GM23338 (cell line): ENCODE data around the gene ATG4B. TPM values are rescaled to one million over a fixed set of nuclear protein-coding genes. Genes with fewer than 3 reads are reported as not detected.
A peak's percentile ranks its signal among the peaks of the same experiment; 100 is the strongest.

Experiments used
- ATAC-seq: fragments of 200-7000 bp; cut with Tn5 transposase; 3 replicates; pipeline ENCODE4 v1.9.1; 2020
- DNase-seq: peaks from one replicate; pipeline ENCODE4 v3.0.0-alpha.2; 2015; ENCODE audit warnings: low spot score
- H2AFZ ChIP-seq: fragments of 200-600 bp; sonication (generic); 2 replicates; pipeline ENCODE4 v1.8.0; 2016; ENCODE audit warnings: antibody characterized with exemption, mild to moderate bottlenecking, moderate library complexity
- H3F3A ChIP-seq: fragments of 200-600 bp; sonication (generic); replicated peaks from 2 replicates; pipeline ENCODE4 v1.8.0; 2017; ENCODE audit warnings: antibody characterized with exemption, mixed run types, low read depth
- H3K27ac ChIP-seq: fragments of 200-600 bp; sonication (generic); 2 replicates; pipeline ENCODE4 v1.6.1; 2016; ENCODE audit warnings: low read depth
- H3K27me3 ChIP-seq: fragments of 200-600 bp; sonication (generic); 2 replicates; pipeline ENCODE4 v1.8.0; 2016; ENCODE audit warnings: mild to moderate bottlenecking, mixed run types, moderate library complexity; ENCODE audit not compliant: insufficient read depth
- H3K36me3 ChIP-seq: fragments of 200-600 bp; sonication (generic); 2 replicates; pipeline ENCODE4 v1.8.0; 2016; ENCODE audit warnings: mild to moderate bottlenecking; ENCODE audit not compliant: insufficient read depth
- H3K4me1 ChIP-seq: fragments of 200-600 bp; sonication (generic); 2 replicates; pipeline ENCODE4 v1.8.0; 2016; ENCODE audit warnings: mild to moderate bottlenecking, moderate library complexity; ENCODE audit not compliant: insufficient read depth
- H3K4me2 ChIP-seq: fragments of 200-600 bp; sonication (generic); 2 replicates; pipeline ENCODE4 v1.7.1; 2017; ENCODE audit warnings: mixed run types
- H3K4me3 ChIP-seq: fragments of 200-600 bp; sonication (generic); 2 replicates; pipeline ENCODE4 v1.6.1; 2016; ENCODE audit warnings: mixed run types
- H3K79me2 ChIP-seq: fragments of 200-600 bp; sonication (generic); replicated peaks from 2 replicates; pipeline ENCODE4 v1.8.0; 2017; ENCODE audit warnings: mild to moderate bottlenecking; ENCODE audit not compliant: insufficient read depth
- H3K9me2 ChIP-seq: fragments of 200-600 bp; sonication (generic); 2 replicates; pipeline ENCODE4 v1.8.0; 2017; ENCODE audit not compliant: insufficient read depth
- H4K20me1 ChIP-seq: fragments of 200-600 bp; sonication (generic); replicated peaks from 2 replicates; pipeline ENCODE4 v1.8.0; 2017; ENCODE audit warnings: mild to moderate bottlenecking; ENCODE audit not compliant: insufficient read depth
- H3K27ac Mint-ChIP-seq: 2 replicates; pipeline ENCODE4 v1.8.0; 2020; ENCODE audit warnings: inconsistent platforms, mild to moderate bottlenecking, moderate library complexity, mixed read lengths
- H3K27me3 Mint-ChIP-seq: 3 replicates; pipeline ENCODE4 v1.8.0; 2022; ENCODE audit warnings: low read depth, mild to moderate bottlenecking, moderate library complexity, mixed read lengths, inconsistent platforms; ENCODE audit not compliant: insufficient read depth, poor library complexity
- H3K36me3 Mint-ChIP-seq: 3 replicates; pipeline ENCODE4 v1.8.0; 2021; ENCODE audit warnings: low read depth, mild to moderate bottlenecking, inconsistent platforms, moderate library complexity, mixed read lengths
- H3K4me1 Mint-ChIP-seq: 3 replicates; pipeline ENCODE4 v1.8.0; 2020; ENCODE audit warnings: mild to moderate bottlenecking, inconsistent platforms, mixed read lengths
- H3K4me3 Mint-ChIP-seq: 3 replicates; pipeline ENCODE4 v1.8.0; 2021; ENCODE audit warnings: moderate library complexity, mild to moderate bottlenecking, inconsistent platforms, mixed read lengths
- H3K9me3 Mint-ChIP-seq: 3 replicates; pipeline ENCODE4 v1.8.0; 2020; ENCODE audit warnings: moderate library complexity, mild to moderate bottlenecking, inconsistent platforms, mixed read lengths
- CREB1 ChIP-seq: fragments of 250-450 bp; sonication (Bioruptor Pico); IDR thresholded peaks from 2 replicates; pipeline ENCODE4 v1.5.0; 2020; ENCODE audit warnings: low read depth, mild to moderate bottlenecking, moderate library complexity
- EZH2 ChIP-seq: fragments of 200-600 bp; sonication (generic); IDR thresholded peaks from one replicate; pipeline ENCODE4 v1.8.0; 2017; ENCODE audit warnings: antibody characterized with exemption, mild to moderate bottlenecking, low read depth; ENCODE audit not compliant: unreplicated experiment
- EZH2phosphoT487 ChIP-seq: fragments of 200-600 bp; sonication (generic); IDR thresholded peaks from one replicate; pipeline ENCODE4 v1.8.1; 2018; ENCODE audit warnings: antibody characterized with exemption; ENCODE audit not compliant: unreplicated experiment
- NANOG ChIP-seq: IDR thresholded peaks from 2 replicates; pipeline ENCODE4 v1.6.1; 2016; ENCODE audit warnings: antibody characterized with exemption, borderline replicate concordance
- POLR2AphosphoS5 ChIP-seq: IDR thresholded peaks from 2 replicates; pipeline ENCODE4 v1.6.1; 2016; ENCODE audit warnings: antibody characterized with exemption, low read depth
- STAT1 ChIP-seq: IDR thresholded peaks from one replicate; pipeline ENCODE4 v1.6.1; 2016; ENCODE audit warnings: antibody characterized with exemption; ENCODE audit not compliant: unreplicated experiment
- ZNF331 ChIP-seq: fragments of 250-450 bp; sonication (Bioruptor Pico); IDR thresholded peaks from 2 replicates; pipeline ENCODE4 v1.5.0; 2020; ENCODE audit warnings: low read depth, mild to moderate bottlenecking, moderate library complexity
- polyA plus RNA-seq: library from polyadenylated mRNA; unstranded; fragments of >200 nt; fragmentation: Nextera tagmentation; extraction: Ambion mirVana; gene quantifications from 2 replicates; pipeline ENCODE4 v1.2.1, GENCODE V29; 2016
- total RNA-seq: library from RNA; depleted of rRNA; stranded (reverse); fragments of >200 nt; shearing (Covaris generic); gene quantifications from 2 replicates; pipeline ENCODE4 v1.2.3, GENCODE V29; 2014
- TF ChIP-seq, protein P1 (sequence below), 2 experiments: fragments of 200-600 bp in 1 of 2; sonication (generic) in 1 of 2; conservative IDR thresholded peaks; 2 replicates each; pipeline versions ENCODE4 v1.5.1 to v1.6.1; 2016 to 2017; ENCODE audit warnings: antibody characterized with exemption in 2 of 2, low read depth in 2 of 2, mild to moderate bottlenecking in 2 of 2, moderate library complexity in 1 of 2
- TF ChIP-seq, protein P2 (sequence below): IDR thresholded peaks from one replicate; pipeline ENCODE4 v1.6.1; 2018; ENCODE audit warnings: antibody characterized with exemption; ENCODE audit not compliant: unreplicated experiment
- TF ChIP-seq, protein P3 (sequence below): fragments of 250-450 bp; sonication (Bioruptor Pico); IDR thresholded peaks from 2 replicates; pipeline ENCODE4 v1.5.0; 2020; ENCODE audit warnings: mild to moderate bottlenecking, moderate library complexity
- TF ChIP-seq, protein P4 (sequence below): IDR thresholded peaks from 2 replicates; pipeline ENCODE4 v1.6.1; 2016; ENCODE audit warnings: antibody characterized with exemption

The ATG4B gene
- total and polyA plus RNA-seq, 2 experiments from 2014 or later: 102 to 104 TPM

DNA sequence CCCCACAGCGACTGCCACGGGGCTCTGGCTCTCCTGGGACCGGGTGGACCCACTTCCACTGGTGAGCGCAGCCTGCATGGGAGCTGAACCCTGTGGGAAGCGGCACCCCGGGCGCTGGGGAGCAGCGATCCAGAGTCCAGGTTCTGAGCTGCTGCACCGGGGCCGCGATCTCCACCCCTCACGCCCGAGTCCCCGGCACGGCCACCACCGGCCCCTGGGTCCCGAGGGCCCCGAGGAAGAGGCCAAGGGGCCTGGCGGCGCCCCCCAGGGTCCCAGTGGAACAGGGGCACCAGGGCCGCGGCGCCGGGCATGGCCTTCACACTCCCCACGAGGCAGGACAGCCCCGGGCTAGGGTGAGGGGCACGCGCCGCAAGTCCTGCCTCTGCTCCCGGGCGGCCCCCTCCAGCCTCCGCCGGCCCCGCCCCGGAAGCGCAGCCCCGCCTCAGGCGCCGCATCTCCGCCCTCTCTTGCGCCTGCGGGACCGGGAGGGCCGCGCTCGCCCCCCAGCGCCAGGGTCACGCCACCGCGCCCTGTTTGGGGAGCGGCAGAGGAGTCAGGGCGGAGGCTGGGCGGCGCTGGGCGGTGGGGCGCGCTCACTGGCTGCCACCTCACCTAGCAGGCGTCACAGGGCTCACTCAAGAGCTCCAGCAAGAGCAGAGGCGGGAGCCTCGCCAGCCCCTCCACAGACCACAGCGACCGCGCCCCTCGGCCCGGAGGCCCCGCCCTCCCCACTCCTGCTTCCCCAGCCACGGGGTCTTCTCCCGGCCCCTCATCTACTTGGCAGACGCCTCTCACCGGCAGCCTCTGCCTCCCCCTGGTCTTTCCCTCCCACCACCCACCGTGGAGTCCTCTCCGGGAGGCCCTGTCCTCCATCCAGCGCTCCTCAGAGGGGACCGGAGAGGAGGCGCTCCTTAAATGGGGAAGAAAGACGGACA lies 27.4 kb upstream of the ATG4B start (continued):
- TF ChIP-seq, protein P1, sequence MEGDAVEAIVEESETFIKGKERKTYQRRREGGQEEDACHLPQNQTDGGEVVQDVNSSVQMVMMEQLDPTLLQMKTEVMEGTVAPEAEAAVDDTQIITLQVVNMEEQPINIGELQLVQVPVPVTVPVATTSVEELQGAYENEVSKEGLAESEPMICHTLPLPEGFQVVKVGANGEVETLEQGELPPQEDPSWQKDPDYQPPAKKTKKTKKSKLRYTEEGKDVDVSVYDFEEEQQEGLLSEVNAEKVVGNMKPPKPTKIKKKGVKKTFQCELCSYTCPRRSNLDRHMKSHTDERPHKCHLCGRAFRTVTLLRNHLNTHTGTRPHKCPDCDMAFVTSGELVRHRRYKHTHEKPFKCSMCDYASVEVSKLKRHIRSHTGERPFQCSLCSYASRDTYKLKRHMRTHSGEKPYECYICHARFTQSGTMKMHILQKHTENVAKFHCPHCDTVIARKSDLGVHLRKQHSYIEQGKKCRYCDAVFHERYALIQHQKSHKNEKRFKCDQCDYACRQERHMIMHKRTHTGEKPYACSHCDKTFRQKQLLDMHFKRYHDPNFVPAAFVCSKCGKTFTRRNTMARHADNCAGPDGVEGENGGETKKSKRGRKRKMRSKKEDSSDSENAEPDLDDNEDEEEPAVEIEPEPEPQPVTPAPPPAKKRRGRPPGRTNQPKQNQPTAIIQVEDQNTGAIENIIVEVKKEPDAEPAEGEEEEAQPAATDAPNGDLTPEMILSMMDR (conservative IDR thresholded peaks at IDR 0.05; ENCODE audit: low read depth in 2 of 2): peak; percentile 40 to 78
- TF ChIP-seq EZH2 (no peak), ZNF331 (CRISPR knock-in tag) (no peak), NANOG (no peak), CREB1 (CRISPR knock-in tag) (peak; percentile 71), STAT1 (no peak)
- TF ChIP-seq, protein P2, sequence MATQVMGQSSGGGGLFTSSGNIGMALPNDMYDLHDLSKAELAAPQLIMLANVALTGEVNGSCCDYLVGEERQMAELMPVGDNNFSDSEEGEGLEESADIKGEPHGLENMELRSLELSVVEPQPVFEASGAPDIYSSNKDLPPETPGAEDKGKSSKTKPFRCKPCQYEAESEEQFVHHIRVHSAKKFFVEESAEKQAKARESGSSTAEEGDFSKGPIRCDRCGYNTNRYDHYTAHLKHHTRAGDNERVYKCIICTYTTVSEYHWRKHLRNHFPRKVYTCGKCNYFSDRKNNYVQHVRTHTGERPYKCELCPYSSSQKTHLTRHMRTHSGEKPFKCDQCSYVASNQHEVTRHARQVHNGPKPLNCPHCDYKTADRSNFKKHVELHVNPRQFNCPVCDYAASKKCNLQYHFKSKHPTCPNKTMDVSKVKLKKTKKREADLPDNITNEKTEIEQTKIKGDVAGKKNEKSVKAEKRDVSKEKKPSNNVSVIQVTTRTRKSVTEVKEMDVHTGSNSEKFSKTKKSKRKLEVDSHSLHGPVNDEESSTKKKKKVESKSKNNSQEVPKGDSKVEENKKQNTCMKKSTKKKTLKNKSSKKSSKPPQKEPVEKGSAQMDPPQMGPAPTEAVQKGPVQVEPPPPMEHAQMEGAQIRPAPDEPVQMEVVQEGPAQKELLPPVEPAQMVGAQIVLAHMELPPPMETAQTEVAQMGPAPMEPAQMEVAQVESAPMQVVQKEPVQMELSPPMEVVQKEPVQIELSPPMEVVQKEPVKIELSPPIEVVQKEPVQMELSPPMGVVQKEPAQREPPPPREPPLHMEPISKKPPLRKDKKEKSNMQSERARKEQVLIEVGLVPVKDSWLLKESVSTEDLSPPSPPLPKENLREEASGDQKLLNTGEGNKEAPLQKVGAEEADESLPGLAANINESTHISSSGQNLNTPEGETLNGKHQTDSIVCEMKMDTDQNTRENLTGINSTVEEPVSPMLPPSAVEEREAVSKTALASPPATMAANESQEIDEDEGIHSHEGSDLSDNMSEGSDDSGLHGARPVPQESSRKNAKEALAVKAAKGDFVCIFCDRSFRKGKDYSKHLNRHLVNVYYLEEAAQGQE: no peak

DNA sequence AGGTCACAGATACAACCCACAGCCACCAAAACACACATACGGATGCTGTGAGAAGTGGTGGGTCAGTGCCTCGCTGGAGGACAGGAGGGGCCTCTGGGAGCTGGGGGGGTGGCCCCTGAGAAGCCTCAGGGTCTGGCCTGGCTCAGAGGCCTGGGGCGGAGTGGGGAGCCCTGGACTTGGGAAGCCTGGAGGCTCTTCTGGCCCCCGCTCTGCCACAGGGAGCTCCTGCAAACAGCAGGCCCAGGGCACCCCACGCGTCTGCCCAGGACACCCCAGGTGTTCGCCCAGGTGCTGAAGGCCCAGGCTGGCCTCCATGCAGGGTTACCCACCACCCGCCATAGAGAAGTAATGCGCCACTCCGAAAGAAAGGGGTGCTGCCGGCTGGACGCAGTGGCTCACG lies 26.4 kb upstream of the ATG4B start:
- Histone ChIP-seq H3K79me2 (peaks cover 52% of the 10 kb centered on the region), H4K20me1 (no peaks in the 10 kb centered on the region; the same call in 1 of the 2 replicates), H3K9me2 (no peaks in the 10 kb centered on the region), H3K4me3 (peak overlapping the region; percentile 71), H3K27ac (peak overlapping the region; percentile 90; the same call in 1 of the 2 replicates), H3K4me1 (no peaks in the 10 kb centered on the region), H2AFZ (no peak overlapping the region), H3K27me3 (no peaks in the 10 kb centered on the region), H3K4me2 (peak overlapping the region; percentile 87), H3K36me3 (no peaks in the 10 kb centered on the region), H3F3A (0 out of 2 replicates have a peak, but pooled peaks cover 5% of the 10 kb centered on the region)
- Mint-ChIP-seq H3K4me1 (peaks cover 18% of the 10 kb centered on the region), H3K27ac (peak overlapping the region; percentile 88), H3K4me3 (peak overlapping the region; percentile 74), H3K27me3 (peaks cover 9% of the 10 kb centered on the region), H3K36me3 (peaks cover 6% of the 10 kb centered on the region; the same call in 1 of the 3 replicates), H3K9me3 (peaks cover 2% of the 10 kb centered on the region; the same call in 1 of the 3 replicates)
- DNase-seq (no peak), ATAC-seq (no peak)
- TF ChIP-seq EZH2phosphoT487: no peak
- TF ChIP-seq, protein P3, sequence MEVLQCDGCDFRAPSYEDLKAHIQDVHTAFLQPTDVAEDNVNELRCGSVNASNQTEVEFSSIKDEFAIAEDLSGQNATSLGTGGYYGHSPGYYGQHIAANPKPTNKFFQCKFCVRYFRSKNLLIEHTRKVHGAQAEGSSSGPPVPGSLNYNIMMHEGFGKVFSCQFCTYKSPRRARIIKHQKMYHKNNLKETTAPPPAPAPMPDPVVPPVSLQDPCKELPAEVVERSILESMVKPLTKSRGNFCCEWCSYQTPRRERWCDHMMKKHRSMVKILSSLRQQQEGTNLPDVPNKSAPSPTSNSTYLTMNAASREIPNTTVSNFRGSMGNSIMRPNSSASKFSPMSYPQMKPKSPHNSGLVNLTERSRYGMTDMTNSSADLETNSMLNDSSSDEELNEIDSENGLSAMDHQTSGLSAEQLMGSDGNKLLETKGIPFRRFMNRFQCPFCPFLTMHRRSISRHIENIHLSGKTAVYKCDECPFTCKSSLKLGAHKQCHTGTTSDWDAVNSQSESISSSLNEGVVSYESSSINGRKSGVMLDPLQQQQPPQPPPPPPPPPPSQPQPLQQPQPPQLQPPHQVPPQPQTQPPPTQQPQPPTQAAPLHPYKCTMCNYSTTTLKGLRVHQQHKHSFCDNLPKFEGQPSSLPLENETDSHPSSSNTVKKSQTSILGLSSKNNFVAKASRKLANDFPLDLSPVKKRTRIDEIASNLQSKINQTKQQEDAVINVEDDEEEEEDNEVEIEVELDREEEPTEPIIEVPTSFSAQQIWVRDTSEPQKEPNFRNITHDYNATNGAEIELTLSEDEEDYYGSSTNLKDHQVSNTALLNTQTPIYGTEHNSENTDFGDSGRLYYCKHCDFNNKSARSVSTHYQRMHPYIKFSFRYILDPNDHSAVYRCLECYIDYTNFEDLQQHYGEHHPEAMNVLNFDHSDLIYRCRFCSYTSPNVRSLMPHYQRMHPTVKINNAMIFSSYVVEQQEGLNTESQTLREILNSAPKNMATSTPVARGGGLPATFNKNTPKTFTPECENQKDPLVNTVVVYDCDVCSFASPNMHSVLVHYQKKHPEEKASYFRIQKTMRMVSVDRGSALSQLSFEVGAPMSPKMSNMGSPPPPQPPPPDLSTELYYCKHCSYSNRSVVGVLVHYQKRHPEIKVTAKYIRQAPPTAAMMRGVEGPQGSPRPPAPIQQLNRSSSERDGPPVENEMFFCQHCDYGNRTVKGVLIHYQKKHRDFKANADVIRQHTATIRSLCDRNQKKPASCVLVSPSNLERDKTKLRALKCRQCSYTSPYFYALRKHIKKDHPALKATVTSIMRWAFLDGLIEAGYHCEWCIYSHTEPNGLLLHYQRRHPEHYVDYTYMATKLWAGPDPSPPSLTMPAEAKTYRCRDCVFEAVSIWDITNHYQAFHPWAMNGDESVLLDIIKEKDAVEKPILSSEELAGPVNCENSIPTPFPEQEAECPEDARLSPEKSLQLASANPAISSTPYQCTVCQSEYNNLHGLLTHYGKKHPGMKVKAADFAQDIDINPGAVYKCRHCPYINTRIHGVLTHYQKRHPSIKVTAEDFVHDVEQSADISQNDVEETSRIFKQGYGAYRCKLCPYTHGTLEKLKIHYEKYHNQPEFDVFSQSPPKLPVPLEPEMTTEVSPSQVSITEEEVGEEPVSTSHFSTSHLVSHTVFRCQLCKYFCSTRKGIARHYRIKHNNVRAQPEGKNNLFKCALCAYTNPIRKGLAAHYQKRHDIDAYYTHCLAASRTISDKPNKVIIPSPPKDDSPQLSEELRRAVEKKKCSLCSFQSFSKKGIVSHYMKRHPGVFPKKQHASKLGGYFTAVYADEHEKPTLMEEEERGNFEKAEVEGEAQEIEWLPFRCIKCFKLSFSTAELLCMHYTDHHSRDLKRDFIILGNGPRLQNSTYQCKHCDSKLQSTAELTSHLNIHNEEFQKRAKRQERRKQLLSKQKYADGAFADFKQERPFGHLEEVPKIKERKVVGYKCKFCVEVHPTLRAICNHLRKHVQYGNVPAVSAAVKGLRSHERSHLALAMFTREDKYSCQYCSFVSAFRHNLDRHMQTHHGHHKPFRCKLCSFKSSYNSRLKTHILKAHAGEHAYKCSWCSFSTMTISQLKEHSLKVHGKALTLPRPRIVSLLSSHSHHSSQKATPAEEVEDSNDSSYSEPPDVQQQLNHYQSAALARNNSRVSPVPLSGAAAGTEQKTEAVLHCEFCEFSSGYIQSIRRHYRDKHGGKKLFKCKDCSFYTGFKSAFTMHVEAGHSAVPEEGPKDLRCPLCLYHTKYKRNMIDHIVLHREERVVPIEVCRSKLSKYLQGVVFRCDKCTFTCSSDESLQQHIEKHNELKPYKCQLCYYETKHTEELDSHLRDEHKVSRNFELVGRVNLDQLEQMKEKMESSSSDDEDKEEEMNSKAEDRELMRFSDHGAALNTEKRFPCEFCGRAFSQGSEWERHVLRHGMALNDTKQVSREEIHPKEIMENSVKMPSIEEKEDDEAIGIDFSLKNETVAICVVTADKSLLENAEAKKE (CRISPR knock-in tag): no peak
- TF ChIP-seq STAT1: no peak
- TF ChIP-seq, protein P4, sequence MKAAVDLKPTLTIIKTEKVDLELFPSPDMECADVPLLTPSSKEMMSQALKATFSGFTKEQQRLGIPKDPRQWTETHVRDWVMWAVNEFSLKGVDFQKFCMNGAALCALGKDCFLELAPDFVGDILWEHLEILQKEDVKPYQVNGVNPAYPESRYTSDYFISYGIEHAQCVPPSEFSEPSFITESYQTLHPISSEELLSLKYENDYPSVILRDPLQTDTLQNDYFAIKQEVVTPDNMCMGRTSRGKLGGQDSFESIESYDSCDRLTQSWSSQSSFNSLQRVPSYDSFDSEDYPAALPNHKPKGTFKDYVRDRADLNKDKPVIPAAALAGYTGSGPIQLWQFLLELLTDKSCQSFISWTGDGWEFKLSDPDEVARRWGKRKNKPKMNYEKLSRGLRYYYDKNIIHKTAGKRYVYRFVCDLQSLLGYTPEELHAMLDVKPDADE: no peak
- no peak for TF ChIP-seq POLR2AphosphoS5
